Suprapubic skin (tissue), 4 donors: ENCODE measurements around the gene SMARCC1.

Experiments used
- POLR2A ChIP-seq, 2 donors: fragments of 450-650 bp; IDR thresholded peaks; one replicate each; pipeline ENCODE4 v1.6.1; 2017; ENCODE audit warnings: antibody characterized with exemption in 2 of 2, mild to moderate bottlenecking in 2 of 2, moderate library complexity in 2 of 2
- POLR2AphosphoS5 ChIP-seq, 3 donors: sonication (generic); formaldehyde crosslinking; IDR thresholded peaks; one replicate each; pipeline ENCODE4 v1.6.1; 2017; ENCODE audit warnings: antibody characterized with exemption in 3 of 3
- TF ChIP-seq, protein P1 (sequence below), 2 donors: fragments of 200-600 bp in 1 of 2; fragments of 450-650 bp in 1 of 2; sonication (generic) in 1 of 2; IDR thresholded peaks; one replicate each; pipeline ENCODE4 v1.5.1; 2016 to 2019; ENCODE audit warnings: antibody characterized with exemption in 2 of 2, mild to moderate bottlenecking in 1 of 2, moderate library complexity in 1 of 2

DNA sequence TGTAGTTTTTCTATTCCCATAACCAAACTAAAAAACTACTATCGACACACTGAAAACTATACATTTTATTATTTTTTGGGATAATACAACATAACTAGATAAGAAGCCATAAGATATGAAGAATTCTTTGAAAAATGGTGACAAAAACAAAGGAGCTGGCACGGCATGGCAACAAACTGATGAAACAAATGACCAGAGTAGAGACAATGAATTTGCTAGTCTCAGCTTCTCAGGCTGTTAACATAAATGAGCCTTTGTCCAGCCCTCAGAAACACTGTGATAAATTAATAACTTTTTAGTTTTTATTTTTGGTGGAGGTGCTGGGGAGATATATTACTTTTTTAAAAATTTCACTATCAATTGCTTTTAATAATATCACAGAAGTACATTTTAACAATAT, 100.7 kb downstream of the SMARCC1 start:
- TF ChIP-seq, protein P1, sequence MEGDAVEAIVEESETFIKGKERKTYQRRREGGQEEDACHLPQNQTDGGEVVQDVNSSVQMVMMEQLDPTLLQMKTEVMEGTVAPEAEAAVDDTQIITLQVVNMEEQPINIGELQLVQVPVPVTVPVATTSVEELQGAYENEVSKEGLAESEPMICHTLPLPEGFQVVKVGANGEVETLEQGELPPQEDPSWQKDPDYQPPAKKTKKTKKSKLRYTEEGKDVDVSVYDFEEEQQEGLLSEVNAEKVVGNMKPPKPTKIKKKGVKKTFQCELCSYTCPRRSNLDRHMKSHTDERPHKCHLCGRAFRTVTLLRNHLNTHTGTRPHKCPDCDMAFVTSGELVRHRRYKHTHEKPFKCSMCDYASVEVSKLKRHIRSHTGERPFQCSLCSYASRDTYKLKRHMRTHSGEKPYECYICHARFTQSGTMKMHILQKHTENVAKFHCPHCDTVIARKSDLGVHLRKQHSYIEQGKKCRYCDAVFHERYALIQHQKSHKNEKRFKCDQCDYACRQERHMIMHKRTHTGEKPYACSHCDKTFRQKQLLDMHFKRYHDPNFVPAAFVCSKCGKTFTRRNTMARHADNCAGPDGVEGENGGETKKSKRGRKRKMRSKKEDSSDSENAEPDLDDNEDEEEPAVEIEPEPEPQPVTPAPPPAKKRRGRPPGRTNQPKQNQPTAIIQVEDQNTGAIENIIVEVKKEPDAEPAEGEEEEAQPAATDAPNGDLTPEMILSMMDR (IDR thresholded peaks at IDR 0.05) = no peak
- TF ChIP-seq POLR2AphosphoS5 (IDR thresholded peaks at IDR 0.05) (no peak), POLR2A (IDR thresholded peaks at IDR 0.05) (no peak)
